CD4-positive, alpha-beta T cell (primary cell): Measurements from ENCODE around the gene RNF141. TPM values are rescaled to one million over a fixed set of nuclear protein-coding genes. Genes with fewer than 3 reads are reported as not detected.

Experiments used
- ATAC-seq: fragments of 200-7000 bp; cut with Tn5 transposase; one replicate; pipeline ENCODE4 v1.10.0; 2022; ENCODE audit warnings: mild to moderate bottlenecking; ENCODE audit not compliant: poor library complexity
- CTCF ChIA-PET: fragments of 350-600 bp; sonication (Branson Sonifier 250); formaldehyde crosslinking; loops from one replicate; lab custom pipeline; 2021; ENCODE audit warnings: antibody characterized with exemption, inconsistent platforms; lab: Charles Lee
- POLR2A ChIA-PET: fragments of 350-600 bp; sonication (Branson Sonifier 250); formaldehyde crosslinking; loops from one replicate; lab custom pipeline; 2021; ENCODE audit warnings: antibody characterized with exemption, inconsistent platforms; lab: Charles Lee
- DNase-seq, 14 experiments: peaks; one replicate each; pipeline ENCODE4 v3.0.0-alpha.2; 2013 to 2020; ENCODE audit warnings: mixed read lengths in 2 of 14
- H3K27ac ChIP-seq, 2 donors: one replicate each; pipeline versions ENCODE4 v1.5.1 to v1.7.0; 2013; ENCODE audit warnings: low read length in 2 of 2, low read depth in 1 of 2, mild to moderate bottlenecking in 1 of 2
- H3K27me3 ChIP-seq, 2 experiments: 1 replicate in 1 of 2; 2 replicates in 1 of 2; pipeline versions ENCODE4 v1.6.1 to v1.7.0; 2013; ENCODE audit warnings: low read length in 2 of 2, control low read depth in 1 of 2, mild to moderate bottlenecking in 1 of 2, moderate library complexity in 1 of 2; ENCODE audit not compliant: insufficient read depth in 2 of 2, control insufficient read depth in 1 of 2
- H3K36me3 ChIP-seq: one replicate; pipeline ENCODE4 v1.6.1; 2013; ENCODE audit warnings: low read length, control low read depth; ENCODE audit not compliant: insufficient read depth
- H3K4me1 ChIP-seq: one replicate; pipeline ENCODE4 v1.6.1; 2013; ENCODE audit warnings: low read length, control low read depth; ENCODE audit not compliant: insufficient read depth
- H3K4me3 ChIP-seq: one replicate; pipeline ENCODE4 v1.5.1; 2013; ENCODE audit warnings: mild to moderate bottlenecking, low read length, moderate library complexity
- H3K9me3 ChIP-seq, 2 experiments: 1 replicate in 1 of 2; 2 replicates in 1 of 2; pipeline versions ENCODE4 v1.6.1 to v1.7.0; 2013; ENCODE audit warnings: low read length in 2 of 2, mild to moderate bottlenecking in 2 of 2, control low read depth in 1 of 2, moderate library complexity in 1 of 2; ENCODE audit not compliant: control insufficient read depth in 1 of 2, insufficient read depth in 1 of 2
- H3K27ac Mint-ChIP-seq: one replicate; pipeline ENCODE4 v1.8.0; 2020; ENCODE audit warnings: mixed read lengths
- H3K27me3 Mint-ChIP-seq: one replicate; pipeline ENCODE4 v1.8.0; 2021; ENCODE audit warnings: mixed read lengths
- H3K36me3 Mint-ChIP-seq: one replicate; pipeline ENCODE4 v1.8.0; 2021; ENCODE audit warnings: low read depth, mixed read lengths
- H3K4me1 Mint-ChIP-seq: one replicate; pipeline ENCODE4 v1.8.0; 2021; ENCODE audit warnings: low read depth, mixed read lengths
- H3K4me3 Mint-ChIP-seq: one replicate; pipeline ENCODE4 v1.8.0; 2020; ENCODE audit warnings: mild to moderate bottlenecking, mixed read lengths
- H3K9me3 Mint-ChIP-seq: one replicate; pipeline ENCODE4 v1.8.0; 2020; ENCODE audit warnings: mixed read lengths
- CTCF ChIP-seq: fragments of 200-600 bp; IDR thresholded peaks from one replicate; pipeline ENCODE4 v1.8.0; 2022; ENCODE audit warnings: antibody characterized with exemption, mild to moderate bottlenecking
- intact Hi-C, 2 experiments: fragments of 100-400 bp; cut with DNase I in 1 of 2; cut with micrococcal nuclease in 1 of 2; formaldehyde crosslinking; loops; one replicate each; pipeline versions ENCODE4 v1.15.1 to v1.9.0; 2023 to 2025; cut with DNase I, micrococcal nuclease
- total RNA-seq, 174 experiments: library from RNA in 2 of 174; stranded (reverse) in 2 of 174; gene quantifications; one replicate each; pipeline ENCODE4 v1.2.3 and lab custom pipeline; 2021 to 2026

The RNF141 gene
- total RNA-seq, 2 experiments from 2014 or later, result 18.0 to 19.0 TPM

GRCh38 chr11:10476342-10476741 is 64.6 kb downstream of the RNF141 start:
- H3K4me1 Mint-ChIP-seq, result peaks cover 32% of the 10 kb centered on the region
- Histone ChIP-seq H3K4me1 (peaks cover 12% of the 10 kb centered on the region), H3K36me3 (peaks cover 54% of the 10 kb centered on the region), H3K9me3 (no peaks in the 10 kb centered on the region), H3K27me3 (no peaks in the 10 kb centered on the region), H3K27ac (no peak overlapping the region), H3K4me3 (no peak overlapping the region)
- ChIA-PET POLR2A (interaction anchor here (0.8 kb wide), 1 partner anchor 15 kb away, joined by 5 read pairs; no protein-coding TSS in a partner anchor), CTCF (interaction anchor here (0.6 to 1.8 kb wide), 3 partner anchors 10 to 70 kb away, joined by 3 to 7 read pairs (median 4); no protein-coding TSS in a partner anchor)
- intact Hi-C loops, result no loop called here
- H3K36me3 Mint-ChIP-seq, result peaks cover 88% of the 10 kb centered on the region
- no peaks in the 10 kb centered on the region for H3K9me3 Mint-ChIP-seq
- ATAC-seq, result no peak
- TF ChIP-seq CTCF, result no peak
- no peak overlapping the region for H3K4me3 Mint-ChIP-seq
- no peak for DNase-seq
- H3K27ac Mint-ChIP-seq, result peak overlapping the region; percentile 36
- H3K27me3 Mint-ChIP-seq, result no peaks in the 10 kb centered on the region

- ATAC-seq, result no peak
- no peak for TF ChIP-seq CTCF
- Histone ChIP-seq H3K4me1 (peaks cover 12% of the 10 kb centered on the region), H3K27ac (peak overlapping the region in 1 of 2 donors; percentile 7), H3K27me3 (no peaks in the 10 kb centered on the region), H3K4me3 (no peak overlapping the region), H3K9me3 (no peaks in the 10 kb centered on the region), H3K36me3 (peaks cover 40% of the 10 kb centered on the region)
- Mint-ChIP-seq H3K36me3 (peaks cover 86% of the 10 kb centered on the region), H3K4me3 (no peak overlapping the region), H3K27me3 (no peaks in the 10 kb centered on the region), H3K4me1 (peaks cover 37% of the 10 kb centered on the region), H3K27ac (peak overlapping the region; percentile 69), H3K9me3 (no peaks in the 10 kb centered on the region)
- POLR2A ChIA-PET, result no interaction called here
- CTCF ChIA-PET, result no interaction called here
- intact Hi-C loops, result no loop called here
- no peak for DNase-seq
These were observed 66.4 kb downstream of the RNF141 start for GRCh38 chr11:10474551-10474950.

- Mint-ChIP-seq H3K9me3 (no peaks in the 10 kb centered on the region), H3K36me3 (peaks cover 81% of the 10 kb centered on the region), H3K4me1 (peaks cover 43% of the 10 kb centered on the region), H3K27me3 (no peaks in the 10 kb centered on the region), H3K27ac (peak overlapping the region; percentile 69), H3K4me3 (no peak overlapping the region)
- Histone ChIP-seq H3K36me3 (peaks cover 32% of the 10 kb centered on the region), H3K4me3 (no peak overlapping the region), H3K27me3 (no peaks in the 10 kb centered on the region), H3K9me3 (no peaks in the 10 kb centered on the region), H3K4me1 (peaks cover 12% of the 10 kb centered on the region), H3K27ac (no peak overlapping the region)
- DNase-seq (no peak), ATAC-seq (no peak)
- no peak for TF ChIP-seq CTCF
- POLR2A ChIA-PET, result no interaction called here
- CTCF ChIA-PET, result no interaction called here
- intact Hi-C loops, result no loop called here
These were observed 67.6 kb downstream of the RNF141 start for GRCh38 chr11:10473371-10473770.
